ENCODE data around the gene FOXL3.

The FOXL3 gene

DNA sequence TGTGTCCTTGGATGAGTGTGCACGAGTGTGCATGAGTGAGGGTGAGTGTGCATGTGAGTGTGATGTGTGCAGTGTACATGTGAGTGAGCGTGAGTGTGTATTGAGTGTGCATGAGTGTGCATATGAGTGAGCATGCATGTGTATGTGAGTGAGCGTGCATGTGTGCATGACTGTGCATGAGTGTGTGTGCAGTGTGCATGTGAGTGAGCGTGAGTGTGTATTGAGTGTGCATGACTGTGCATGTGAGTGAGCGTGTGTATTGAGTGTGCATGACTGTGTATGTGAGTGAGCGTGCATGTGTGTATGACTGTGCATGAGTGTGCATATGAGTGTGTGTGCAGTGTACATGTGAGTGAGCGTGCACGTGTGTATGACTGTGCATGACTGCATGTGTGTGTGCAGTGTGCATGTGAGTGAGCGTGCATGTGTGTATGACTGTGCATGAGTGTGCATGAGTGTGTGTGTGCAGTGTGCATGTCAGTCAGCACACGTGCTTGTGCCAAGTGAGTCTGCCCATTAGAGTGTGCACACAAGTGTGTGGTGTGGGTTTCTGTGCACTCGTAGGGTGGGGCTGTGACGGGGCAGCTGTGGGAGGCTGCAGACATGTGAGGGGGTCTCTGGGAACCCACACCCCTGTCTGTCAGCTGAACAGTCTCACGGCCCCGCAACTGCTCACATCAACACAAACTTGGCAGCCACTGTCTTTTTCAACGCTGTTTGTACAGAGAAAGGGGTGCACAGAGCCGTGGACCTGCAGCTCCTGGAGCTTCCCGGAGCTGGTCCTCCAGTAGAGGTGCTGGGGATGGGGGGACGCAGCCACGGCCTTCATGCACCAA lies 14.8 kb downstream of the FOXL3 start:
- DNase-seq, result no peak

DNA sequence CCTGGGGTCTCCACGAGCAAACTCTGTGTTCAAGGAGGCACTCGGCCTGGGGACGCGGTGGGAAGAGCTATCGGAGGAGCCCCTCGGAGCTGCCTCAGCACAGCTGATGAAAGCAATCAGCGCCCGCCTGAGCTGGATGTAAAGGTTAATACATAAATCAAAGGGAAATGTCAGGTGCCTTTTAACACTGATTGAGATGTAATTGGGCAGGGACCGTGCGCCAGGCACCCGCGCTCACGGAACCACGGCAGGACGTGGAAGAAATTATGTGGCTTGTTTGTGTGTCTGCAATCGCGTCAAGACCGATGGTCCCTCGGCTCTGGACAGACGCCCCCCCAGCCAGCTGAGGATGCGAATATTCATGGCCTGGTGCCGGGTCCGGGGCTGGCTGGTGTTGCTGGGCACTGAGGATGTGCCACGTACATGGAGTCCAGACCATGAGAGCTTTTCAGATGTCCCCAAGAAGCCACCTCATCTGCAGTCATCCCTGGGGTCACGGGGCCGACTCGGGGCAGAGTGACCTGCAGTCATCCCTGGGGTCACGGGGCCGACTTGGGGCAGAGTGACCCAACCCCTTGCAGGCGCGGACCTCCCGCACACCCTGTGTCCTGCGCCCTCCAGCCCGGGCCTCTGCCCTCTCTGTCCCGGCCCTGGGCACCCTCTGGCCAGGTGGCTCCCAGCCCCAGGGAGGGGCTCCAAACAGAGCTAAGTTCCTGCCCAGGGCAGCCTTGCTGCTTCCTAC lies 15.6 kb downstream of the FOXL3 start:
- DNase-seq, result no peak

DNA sequence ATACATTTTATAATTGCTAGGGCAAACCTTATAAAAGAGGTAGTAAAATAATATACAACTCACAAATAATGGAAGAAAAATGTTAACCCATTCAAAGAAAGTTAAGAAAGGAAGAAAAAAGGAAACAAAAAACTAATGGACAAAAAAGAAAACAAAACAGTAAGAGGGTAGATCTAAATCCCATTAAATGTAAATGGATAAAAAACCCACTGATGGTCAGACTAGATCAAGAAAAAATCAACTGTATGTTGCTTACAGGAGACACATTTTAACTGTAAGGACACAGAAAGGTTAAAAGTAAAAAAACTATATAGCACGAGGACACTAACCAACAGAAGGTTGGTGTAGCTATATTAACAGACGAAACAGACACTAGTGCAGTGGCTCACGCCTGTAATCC lies 18.0 kb downstream of the FOXL3 start:
- no peak for DNase-seq

DNA sequence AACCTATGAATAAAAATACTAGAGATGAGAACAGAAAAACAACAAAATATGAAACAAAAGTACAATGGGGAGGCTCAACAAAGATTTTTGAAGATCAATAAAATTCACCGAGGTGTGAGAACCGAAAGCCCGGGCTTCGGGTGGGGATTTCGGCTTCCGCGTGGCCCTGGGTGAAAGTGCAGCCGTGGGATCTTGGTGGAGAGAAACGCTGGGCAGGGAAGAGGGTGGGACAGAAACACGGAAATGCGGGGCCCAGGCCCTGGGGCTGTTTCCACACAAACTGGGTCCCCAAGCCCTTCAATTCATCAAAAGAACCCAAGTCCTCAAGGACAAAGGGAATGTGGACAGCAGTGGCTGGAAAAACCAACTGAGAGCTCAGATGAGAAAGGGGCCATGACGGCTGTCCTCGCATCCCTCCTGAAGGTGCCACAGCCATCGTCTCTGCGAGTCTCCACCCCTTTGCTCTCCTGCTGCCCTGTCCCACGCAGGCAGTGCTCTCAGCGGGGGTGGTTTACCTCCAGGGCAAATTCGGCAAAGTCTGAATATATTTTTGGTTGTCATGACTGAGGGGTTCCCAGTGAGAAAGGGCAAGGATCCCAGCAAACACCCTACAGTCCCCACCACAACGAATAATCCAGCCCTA lies 19.7 kb downstream of the FOXL3 start:
- DNase-seq, result no peak

DNA sequence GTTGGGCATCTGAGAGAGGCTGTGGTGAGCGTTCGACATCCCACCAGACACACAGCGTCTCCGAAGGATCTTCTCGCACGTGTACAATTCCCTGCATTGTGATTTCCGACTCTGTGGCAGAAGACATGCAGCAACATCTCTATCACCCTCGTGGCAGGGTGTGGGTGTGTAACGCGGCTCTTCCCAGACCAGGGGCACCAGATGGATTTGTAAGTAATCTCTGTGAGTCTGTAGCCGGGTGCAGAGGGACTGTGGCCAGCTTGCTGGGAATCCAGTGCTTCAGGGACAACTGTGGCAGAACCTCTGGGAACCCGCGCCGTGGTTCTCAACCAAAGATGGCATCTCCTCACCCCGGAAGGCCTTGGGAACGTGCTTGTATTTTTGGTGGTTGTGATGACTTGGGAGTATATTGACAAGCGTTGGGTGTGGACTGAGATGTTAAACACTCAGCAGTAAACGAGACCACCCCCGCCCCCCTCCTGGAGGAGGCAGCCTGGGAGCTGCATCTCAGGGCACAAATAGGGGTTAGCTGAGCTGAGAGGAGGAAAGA lies 21.2 kb downstream of the FOXL3 start:
- DNase-seq, result no peak

DNA sequence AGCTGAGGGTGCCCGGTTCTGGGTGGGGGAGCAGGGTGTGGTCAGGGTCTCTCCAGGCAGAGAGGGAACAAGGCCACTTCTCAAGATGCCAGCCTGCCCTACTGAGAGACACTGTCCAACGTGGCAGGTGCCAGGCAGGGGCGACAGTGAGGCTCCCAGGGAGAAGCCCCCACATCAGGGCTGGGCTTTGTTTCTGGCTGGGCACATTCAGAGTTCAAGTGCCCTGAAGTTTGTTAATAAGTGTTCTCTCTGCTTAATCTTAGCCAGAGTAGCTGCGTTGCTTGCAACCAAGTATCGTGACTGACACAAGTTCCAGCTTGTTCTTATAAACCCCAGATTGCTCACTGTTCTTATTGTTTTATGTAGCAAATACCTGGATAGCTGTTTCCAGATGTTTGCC lies 21.8 kb downstream of the FOXL3 start:
- peak; percentile 73 for DNase-seq

DNA sequence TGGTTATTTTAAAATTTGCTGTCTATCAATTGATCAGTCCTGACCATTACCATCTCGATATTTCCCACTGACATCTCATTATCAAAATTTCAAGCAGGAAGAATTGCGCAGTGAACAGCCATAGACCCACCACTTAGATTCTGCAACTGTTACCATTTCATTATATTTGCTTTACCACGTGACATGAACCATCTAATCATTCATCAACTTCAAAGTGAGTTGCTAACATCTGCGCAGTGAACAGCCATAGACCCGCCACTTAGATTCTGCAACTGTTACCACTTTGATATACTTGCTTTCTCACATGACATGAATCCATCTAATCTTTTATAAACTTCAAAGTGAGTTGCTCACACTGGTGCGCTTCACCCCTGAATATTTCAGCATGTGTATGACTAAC lies 22.5 kb downstream of the FOXL3 start:
- no peak for DNase-seq

DNA sequence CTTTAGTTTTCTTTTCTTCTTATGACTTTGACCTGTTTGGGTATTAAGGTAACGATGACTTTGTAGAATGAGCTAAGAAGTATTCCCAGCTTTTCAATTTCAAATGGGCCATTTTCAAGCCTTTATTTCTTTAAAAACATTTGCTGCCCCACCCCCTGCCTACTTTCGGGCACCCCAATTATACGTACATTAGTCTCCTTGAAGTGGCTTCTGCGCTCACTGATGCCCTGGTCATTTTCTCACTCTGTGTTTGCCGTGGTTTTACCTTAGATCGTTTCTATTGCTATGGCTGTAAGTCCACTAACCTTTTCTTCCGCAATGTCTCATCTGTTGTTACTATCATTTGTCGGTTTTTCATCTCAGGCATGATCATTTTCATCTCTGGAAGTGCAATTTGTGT lies 24.9 kb downstream of the FOXL3 start:
- DNase-seq, result no peak

DNA sequence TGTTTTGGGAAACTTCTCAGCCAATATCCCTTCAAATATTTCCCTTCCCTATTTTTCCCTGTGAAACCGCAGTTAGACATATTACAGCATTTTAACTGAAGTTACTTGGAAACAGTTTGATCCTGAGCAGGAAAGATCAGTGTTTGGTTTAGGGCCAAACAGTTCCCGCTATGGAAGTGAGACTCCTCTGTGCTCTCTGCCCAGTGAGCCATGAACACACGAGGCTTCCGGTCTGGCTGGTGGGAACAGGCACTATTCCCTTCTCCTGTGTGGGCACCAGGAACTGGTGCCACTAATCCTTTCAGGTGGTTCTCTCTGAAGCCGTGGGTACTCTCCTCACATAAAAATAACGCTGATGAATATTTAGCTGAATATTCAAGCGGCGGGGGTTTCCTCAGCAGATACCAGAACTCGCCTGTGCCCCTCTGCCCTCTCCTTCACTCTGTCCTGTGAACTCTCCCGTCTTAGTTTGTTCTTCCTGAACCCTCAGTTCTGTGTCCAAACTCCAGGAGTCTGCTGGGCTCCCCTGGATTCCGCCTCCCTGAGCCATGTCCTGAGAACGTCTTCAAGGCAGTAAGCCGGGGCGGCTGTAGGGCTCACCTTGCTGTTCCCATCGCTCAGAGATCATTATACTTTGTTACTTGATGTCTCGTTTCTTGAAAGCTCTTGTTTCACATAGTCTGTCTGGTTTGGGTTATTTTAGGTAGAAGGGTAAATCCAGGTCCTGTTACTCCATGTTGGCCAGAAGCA lies 25.7 kb downstream of the FOXL3 start:
- DNase-seq, result no peak

DNA sequence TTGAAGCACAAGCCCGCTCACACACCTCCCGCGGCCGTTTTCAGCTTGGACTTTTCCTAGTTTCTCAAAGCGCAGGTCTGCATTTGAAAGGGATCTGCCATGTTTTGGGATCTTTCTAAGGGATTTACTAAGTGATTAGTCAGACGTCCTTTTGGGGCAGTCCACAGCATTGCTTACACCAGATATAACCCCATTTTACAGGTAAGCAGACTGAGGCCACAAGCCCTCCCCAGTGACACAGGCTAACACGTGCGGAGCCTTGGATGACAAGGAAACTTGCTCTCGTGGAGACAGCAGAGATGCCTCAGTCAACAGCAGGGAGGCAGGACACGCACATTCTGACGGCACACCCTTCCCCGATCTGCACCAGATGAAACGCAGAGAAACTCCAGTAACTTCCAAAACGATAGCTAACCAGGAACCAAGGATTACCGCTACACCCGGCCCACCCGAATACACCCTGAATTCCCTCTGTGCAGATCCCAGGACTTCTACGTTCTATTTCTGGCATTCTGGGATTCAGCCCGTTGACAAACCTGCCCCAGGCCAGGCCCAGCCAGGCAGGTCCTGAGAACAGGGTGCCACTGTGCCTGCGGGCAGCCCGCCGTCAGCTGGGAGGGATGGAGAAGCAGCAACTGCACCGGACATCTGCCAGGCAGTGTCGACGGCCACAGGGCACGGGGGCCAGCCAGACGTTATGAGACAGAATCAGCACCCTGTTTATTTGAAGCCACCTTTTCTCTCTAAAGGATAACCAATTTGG lies 27.9 kb downstream of the FOXL3 start:
- no peak for DNase-seq

DNA sequence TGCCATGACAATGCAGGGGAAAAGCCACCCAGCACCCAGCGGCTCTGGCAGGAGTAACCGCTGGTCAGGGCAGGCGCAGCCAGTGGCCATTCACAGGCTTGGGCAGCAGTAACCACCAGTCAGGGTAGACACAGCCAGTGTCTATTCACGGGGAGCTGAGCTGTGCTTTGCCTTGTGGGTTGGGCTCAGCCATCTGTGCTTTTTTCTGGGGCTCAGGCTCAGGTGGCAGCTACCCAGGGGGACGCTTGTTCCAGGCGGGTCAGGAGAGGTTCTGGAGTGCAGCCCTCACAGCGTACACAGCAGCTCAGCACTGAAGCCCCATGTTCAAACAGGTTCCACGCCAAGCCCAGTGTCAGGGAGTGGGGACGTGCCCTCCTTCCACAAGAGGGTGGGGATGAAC lies 28.5 kb downstream of the FOXL3 start:
- no peak for DNase-seq

DNA sequence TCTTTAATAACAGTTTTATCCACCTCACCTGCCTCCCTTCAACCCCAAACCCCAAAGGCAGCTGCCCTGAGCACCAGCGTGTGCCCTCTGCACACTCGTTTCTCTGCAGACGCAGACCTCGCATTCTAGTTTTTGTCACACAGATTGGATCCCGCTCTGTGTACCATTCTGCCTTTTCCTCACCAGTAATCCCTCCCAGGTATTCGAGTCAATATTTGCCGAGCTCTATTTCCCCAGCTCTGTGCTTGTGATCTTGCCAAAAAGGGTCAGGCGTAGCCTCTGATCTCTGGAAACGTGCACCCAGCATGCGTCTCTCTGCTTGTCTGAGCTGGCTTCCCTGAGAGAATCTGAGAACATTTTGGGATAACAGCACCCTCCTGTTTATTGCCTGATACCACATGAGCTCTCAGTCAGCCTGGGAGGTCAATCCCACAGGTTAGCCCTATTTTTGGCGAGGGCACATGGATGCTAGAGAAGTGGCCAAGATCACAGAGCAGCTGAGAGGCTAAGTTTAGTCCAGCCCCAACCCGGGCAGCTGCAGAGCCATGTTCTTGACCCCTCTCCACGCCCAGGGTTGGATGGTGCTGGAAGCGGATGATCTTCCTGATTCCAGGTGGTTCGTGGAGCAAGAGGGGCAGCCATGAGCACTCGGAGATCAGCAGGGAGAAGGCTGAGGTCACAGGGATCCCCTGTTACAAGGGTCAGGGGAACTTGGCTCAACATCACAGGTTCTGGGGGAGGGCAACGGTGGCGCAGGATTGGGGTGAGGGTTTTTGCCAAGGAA lies 29.1 kb downstream of the FOXL3 start:
- DNase-seq, result no peak

DNA sequence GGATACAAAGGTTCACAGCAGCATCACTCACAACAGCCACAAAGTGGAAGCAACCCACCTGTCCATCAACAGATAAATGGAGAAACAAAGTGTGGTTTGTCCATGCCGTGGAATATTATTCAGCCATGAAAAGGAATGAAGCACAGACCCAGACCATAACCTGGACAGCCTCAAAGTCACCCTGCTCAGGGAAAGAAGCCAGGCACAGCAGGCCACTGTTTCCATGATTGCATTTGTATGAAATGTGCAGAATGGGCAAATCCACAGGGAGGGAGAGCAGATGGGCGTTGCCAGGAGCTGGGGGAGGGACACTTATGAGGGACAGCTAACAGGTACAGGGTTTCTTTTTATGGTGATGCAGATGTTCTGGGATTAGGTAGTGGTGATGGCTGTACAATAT lies 30.3 kb downstream of the FOXL3 start:
- peak; percentile 5 for DNase-seq

DNA sequence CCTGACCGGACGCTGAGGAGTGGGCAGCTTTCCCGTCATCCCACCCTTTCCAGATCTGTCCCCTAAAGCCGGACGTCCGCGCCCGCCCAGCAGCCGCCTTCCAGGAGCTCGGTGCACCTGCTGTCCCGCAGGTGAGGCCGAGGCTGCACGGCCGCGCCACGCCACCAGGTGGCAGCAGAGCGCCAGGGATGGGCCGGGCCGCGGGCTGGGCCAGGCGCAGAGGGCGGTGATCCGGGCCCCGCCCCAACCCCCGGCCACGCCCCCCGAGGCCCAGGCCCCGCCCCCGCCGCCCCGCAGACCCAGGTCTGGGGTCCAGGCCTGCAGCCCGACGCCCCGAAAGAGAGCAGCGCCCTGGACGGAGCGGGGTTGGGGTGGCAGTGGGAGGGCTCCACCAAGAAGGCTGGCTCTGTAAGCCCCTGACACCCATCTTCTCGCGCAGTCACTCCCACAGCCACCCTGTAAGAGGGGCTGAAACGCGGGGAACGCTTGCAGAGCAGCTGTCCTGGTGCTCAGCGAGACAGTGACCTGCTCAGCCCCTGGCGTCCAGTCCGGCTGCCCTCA lies 32.2 kb downstream of the FOXL3 start:
- DNase-seq, result peak; percentile 49

DNA sequence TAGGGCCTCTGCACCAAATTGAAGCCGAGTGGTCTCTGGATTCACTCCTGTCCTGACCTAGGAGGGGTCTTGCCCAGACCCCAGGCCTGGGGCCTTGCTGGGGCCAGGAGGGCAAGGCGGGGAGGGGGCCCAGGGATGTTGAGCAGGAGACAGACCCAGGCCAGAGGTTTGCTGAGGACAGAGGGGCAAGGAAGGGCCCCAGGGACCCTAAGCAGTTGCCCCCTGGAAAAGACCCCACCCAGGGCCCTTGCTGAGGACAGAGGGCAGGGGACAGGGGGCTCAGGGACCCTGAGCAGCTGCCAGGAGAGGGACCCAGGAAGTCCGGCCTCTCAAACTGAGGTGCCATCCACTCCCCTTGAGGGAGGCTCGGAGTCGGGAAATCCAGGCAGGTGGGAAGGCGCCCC lies 32.7 kb downstream of the FOXL3 start:
- no peak for DNase-seq

DNA sequence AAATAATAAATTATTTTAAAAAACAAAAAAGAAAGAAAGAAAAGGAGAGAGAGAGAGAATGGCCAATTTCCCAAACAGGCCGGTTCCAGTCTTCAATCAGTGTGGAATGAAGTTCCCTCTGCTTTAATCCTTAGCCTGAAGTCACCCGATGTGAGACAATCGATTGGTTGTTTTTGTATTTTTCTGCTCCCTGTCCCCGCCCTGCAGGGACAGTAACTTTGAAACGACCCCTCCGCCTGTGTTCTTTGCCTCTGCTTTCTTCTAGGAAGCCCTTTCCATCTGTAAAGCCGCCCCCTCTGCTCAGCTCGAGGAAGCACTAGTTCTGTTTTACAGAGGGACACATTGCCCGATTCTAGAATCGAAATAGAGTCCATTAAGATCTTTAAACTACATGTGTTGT lies 33.4 kb downstream of the FOXL3 start:
- no peak for DNase-seq

DNA sequence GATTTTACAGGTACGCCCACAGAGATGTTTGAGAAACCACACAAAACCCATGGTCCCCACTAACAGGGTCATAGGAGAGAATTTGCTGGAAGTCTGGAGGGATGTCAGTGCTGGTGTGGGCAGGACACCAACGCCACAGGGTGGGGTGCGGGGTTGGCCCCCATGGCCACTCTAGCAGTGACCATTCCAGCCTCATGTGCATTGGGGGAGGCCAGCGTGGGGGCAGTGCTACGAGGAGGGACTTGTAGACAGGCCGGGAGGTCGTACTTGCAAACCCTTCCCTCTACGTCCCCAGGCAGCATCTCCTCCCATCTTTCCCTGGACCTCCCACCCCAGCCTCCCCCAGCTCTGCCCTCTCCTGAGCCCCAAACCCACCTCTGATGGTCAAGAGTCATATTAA lies 34.0 kb downstream of the FOXL3 start:
- no peak for DNase-seq

DNA sequence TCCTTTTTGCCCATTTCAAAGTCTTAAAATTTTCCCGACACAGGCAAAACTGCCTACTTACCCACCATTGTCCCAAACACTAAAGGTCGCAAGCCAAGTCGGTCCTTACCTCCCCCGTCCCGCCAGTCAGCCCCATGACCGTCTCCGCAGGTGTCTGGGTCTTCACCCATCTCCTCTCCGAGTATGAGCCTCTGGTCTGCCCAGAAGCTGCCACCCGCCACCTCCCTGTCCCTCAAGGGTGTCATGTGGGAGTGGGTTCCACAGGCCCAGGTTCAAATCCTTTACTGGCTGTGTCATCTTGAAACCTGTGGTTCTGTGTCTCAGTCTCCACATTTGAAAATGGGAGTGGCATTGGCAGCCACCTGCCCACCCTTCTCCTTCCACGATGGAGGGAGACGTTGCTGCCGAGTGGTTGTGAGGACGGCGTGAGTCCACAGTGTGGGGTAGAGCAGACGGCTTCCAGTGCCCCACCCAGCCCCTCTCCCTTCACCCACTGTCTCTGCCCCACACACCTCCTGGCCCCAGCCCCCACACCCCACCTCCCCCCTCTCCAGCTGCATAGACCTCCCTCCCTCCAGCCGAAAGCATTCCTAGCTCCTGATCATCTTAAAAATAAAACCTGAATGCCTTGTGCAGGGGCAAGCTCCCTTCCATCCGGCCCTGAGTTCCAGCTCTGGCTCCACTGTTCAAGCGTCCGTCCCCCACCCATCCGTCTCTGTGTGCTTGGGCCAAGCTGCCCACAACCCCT lies 35.3 kb downstream of the FOXL3 start:
- DNase-seq, result no peak

DNA sequence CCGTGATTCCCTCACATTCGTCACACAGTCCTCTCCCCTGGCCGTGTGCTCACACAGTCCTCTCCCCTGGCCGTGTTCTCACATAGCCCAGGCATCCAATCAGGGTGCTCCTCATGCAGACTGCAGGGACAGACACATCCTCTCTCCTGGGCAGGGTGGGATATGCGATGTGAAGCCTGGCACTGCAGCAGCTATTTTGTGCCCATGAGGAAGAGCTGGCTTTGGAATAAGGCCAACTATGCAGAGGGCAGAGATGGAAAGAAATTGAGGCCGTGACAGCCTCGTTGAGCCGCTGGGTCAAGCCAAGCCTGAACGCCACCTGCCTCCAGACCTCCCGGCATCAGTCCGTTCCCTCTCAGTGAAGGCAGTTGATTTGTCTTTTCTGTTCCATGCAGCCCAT lies 35.8 kb downstream of the FOXL3 start:
- DNase-seq, result no peak

DNA sequence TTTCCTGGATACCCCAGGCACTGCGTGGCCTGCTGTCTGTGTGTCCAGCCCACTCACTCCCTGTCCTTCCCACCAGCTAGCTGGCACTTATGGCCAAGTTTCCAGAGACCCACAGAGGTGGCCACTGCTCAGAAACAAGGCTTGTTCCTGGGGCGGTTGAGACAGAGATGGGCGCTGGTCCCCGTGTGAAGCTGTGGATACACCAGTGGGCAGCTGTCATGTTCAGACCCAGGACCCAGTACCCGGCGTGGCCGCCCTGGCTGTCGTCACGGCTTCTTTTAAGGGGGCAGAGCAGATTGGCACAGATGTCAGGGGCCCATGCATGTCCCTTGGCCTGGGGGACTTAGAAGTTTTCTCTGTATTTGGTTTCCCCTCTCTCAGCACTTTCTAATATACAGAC lies 36.3 kb downstream of the FOXL3 start:
- no peak for DNase-seq
